Stimulated activated CD8-positive, alpha-beta memory T cell treated with anti-CD3 and anti-CD28 coated beads, Interleukin-4, amount 100 ng/mL, for 1 hour (primary cell): ENCODE measurements around the gene YWHAB.
A peak's percentile ranks its signal among the peaks of the same experiment; 100 is the strongest.

Experiments used
- DNase-seq, 2 donors: peaks; one replicate each; pipeline ENCODE4 v3.0.0-alpha.2; 2020; ENCODE audit warnings: low read depth in 2 of 2, low spot score in 1 of 2

YWHAB gene

DNA sequence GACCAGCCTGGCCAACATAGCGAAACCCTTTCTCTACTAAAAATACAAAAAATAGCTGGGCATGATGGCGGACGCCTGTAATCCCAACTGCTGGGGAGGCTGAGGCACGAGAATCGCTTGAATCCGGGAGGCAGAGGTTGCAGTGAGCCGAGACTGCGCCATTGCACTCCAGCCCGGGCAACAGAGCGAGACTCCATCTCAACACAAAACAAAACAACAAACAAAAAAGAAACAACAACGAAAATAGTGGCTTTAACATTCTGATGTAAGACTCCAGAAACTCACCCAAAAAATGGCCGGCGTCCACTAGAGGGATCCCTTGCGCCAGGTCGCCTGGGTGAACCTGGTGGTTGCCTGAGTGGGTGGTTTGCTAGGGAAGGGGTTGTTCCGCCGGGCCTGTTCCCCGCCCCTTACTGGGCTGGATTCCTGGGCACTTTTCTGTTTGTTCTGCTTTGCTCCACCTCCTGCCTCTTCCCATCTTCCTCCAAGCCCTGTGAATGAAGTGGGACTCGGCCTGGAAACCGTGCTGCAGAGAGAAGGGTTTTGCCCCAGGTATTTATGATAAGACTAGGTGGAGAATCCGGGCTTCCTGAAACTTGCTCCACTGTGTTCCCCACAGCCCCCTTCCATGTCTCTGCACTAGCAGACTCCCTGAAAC lies 25.9 kb downstream of the YWHAB start:
- peak in 1 of 2 donors; percentile 18 for DNase-seq

DNA sequence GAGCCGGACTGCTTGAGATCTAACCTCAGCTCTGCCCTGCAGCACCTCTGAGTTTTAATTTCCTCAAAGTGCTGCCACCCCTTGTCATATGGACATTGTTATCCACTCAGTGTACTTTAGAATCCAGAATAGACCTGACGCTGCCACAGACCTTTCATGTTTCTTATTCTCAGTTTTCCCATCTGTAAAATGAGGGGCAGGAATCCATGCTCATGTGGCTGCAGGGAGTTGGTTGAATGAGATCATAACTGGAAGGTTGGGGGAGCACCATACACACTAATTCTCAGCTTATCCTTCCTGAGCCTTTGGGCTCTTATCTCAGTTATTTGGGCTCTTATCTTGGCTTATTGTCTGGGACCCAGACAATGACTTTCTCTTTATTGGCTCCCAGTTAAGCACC lies 26.7 kb downstream of the YWHAB start:
- no peak for DNase-seq

DNA sequence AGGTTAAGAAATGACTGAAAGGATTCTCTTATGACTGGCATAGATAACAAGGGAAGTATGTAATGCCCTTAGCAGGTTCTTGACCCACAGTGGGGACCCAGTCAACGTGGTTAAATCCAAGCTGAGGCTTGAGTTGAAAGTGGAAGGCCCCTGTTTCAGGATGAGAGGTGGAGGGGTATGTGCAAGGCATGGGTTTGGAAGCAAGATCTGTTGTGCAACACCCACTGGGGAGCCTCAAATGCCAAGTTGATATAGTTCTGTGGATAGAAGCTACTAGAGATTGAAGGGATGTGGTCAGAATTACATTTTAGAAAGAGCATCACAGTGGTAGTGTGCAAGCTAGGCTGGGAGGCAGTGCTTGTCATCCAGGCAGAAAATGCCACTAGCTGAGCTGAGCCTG lies 29.4 kb downstream of the YWHAB start:
- no peak for DNase-seq

DNA sequence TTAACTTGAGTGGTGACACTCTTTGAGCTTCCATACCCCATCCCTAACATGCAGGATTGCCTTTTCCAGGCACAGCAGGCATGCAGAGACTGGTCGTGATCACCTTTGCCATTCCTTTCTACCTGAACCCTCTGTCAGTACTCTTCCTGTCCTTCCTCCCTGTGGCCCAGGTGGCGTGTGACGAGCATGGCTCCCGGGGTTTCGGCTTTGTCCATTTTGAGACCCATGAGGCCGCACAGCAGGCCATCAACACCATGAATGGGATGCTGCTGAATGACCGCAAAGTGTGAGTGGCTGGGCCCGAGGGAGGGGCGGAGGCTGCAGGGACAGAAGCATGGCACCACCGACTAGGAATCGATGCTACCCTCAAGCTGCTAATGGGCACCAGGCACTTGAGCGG lies 31.1 kb downstream of the YWHAB start:
- no peak for DNase-seq

DNA sequence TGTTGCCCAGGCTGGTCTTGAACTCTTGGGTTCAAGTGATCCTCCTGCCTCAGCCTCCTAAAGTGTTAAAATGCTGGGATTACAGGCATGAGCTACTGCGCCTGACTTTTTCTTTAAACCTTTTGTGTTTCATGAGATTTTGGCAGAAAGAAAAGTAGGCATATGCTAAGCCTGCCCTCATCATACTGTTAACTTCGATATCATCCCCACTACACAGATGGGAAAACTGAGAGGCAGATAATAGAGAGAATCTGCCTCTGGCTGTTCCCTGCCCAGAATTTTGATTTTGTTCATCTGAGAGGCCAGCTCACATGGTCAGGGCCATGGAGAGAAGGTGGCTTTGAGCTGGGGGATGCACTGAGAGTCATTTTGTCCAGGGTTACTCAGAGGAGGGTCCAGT lies 31.9 kb downstream of the YWHAB start:
- DNase-seq = no peak

DNA sequence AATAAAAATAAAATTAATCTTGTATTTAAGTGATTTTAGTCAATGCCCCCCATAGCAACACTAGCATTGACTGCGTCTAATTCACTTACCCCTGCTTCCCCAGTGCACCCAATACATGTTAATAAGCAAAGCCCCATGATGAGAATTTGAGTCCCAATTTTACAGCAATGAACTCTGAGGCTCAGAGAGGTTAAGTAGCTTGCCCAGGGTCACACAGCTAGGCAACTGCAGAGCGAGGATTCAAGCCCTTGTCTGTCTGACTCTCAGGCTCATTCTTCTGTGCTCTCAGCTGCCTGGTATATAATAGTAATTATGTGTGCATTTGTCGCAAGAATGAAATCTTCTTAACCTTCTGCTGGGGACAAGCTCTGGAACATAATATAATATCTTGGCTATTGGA lies 32.8 kb downstream of the YWHAB start:
- DNase-seq = no peak

DNA sequence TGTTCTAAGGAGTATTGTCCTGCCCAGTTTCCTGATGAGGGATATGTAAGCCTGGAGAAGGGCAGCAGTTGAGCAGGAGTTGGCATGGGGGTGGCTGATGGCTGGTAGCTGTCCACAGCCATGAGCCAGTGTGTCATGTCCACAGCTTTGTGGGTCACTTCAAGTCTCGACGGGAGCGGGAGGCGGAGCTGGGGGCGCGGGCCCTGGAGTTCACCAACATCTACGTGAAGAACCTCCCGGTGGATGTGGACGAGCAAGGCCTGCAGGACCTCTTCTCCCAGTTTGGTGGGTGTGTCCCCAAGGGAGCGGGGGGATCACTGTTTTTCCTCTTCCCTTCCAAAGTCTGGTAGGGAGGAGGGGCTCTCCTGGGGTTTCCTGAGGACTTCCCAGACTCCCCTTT lies 33.3 kb downstream of the YWHAB start:
- DNase-seq = no peak

DNA sequence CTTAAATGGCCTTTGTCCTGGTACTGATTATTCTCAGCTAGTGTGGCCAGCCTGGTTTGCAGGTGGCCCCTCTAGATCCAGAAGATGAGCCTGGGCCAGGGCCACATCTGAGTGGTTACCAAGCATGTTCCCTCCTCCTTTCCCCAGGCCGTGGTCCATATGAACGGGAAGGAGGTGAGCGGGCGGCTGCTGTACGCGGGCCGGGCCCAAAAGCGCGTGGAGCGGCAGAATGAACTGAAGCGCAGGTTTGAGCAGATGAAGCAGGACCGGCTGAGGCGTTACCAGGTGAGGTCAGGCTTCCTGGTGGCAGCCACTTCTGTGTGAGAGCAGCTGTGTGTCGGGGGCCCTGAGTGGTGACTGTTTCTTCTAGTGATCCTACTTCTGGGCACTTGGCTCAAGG lies 35.9 kb downstream of the YWHAB start:
- no peak for DNase-seq

DNA sequence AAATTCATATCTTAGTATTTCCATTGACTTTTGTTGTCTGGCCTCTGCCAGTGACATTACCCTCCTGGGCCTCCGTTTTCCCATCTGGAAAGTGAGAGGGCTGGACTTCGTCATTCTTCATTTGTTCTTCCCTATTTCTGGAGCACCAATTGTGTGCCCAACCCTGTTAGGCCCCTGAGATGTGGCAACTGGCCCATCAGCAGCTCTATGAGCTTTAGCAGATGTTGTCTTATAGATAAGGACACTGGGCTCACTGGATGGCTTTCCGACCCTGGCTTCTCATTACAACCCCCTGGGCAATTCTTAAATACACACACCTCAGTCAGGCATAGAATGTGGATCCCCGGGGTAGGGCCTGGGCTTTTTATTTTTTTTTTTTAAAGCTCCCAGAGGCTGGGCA lies 39.0 kb downstream of the YWHAB start:
- no peak for DNase-seq

DNA sequence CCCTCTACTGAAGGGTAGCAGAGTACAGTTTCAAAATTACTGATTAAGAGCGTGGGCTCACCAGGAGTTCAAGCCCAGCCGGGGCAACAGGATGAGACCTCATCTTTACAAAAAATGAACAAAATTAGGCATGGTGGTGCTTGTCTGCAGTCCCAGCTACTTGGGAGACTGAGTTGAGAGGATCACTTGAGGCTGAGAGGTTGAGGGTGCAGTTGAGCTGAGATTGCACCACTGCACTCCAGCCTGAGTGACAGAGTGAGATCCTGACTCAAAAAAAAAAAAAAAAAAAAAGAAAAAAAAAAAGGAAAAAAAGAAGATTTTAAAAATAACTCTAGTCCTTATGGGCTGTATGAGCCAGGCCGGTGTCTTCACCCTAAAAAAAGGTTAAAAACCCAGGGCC lies 43.1 kb downstream of the YWHAB start:
- no peak for DNase-seq

DNA sequence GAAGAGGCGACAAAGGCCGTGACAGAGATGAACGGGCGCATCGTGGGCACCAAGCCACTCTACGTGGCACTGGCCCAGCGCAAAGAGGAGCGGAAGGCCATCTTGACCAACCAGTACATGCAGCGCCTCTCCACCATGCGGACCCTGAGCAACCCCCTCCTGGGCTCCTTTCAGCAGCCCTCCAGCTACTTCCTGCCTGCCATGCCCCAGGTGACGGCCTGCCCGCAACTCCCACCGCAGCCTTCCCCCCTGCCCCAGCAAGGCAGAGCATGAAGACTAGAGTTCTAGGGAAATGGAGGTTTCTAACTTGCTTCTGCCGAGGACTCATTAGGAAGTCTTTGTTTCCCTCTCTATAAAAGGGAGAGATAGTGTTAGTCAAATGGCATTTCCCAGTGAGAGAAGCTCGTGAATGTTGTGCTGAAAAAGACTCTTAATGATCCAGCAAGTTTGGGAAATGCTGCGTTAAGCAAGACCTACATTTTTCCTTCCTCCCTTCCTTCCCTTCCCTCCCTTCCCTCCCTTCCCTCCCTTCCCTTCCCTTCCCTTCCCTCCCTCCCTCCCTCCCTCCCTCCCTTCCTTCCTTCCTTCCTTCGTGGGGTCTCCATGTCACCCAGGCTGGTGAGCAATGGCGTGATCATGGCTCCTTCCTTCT lies 45.1 kb downstream of the YWHAB start:
- no peak for DNase-seq

DNA sequence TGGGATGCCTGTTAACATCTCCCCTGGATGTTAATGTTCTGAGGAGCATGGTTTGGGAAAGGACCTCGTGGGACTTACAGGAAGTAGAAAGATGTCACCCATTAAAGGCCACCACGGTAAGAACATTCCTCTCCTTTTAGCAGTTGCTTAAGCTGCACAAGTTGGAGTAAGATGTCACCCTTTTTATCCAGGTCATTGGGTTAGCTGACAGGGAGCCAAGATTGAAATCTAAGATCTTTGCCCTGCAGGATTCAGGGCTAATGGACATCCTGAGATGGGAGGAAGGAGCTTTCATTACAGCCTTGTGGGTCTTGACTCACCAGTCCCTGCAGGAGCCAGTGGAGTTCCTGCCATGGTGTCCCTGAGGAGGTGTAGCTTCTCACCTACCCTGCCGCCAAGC lies 46.4 kb downstream of the YWHAB start:
- no peak for DNase-seq

DNA sequence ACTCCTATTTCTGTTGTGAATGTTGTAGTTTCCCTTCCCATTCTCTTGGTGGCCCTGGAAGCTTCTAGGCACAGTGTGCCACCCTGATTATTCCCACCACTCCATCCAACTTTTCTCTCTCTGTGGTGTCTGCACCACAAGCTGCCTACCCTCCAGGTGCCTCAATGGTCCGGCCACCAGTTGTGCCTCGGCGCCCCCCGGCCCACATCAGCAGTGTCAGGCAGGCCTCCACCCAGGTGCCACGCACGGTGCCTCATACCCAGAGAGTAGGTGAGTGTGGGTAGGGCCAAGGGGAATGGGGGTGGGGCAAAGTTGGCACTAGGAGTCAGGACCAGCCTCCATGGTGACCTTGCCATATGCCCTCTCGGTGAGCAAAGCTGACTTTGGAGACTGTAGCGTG lies 47.4 kb downstream of the YWHAB start:
- DNase-seq = no peak

DNA sequence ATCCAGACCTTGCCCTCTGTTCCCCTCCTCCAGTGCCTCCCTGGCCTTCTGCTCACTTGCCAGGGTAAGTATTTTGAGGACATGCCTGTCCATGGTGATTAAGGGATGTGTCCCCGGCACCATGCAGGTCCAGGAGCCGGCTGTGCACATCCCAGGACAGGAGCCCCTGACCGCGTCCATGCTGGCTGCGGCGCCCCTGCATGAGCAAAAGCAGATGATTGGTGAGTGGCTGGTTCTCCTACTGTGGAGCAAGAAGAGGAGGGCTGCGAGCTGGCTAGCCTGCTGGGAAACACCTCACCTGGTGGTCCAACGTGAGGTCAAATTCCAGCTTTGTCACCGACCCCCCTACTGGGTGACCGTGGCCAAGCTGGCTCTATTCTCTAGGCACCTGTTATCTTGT lies 51.0 kb downstream of the YWHAB start:
- no peak for DNase-seq

DNA sequence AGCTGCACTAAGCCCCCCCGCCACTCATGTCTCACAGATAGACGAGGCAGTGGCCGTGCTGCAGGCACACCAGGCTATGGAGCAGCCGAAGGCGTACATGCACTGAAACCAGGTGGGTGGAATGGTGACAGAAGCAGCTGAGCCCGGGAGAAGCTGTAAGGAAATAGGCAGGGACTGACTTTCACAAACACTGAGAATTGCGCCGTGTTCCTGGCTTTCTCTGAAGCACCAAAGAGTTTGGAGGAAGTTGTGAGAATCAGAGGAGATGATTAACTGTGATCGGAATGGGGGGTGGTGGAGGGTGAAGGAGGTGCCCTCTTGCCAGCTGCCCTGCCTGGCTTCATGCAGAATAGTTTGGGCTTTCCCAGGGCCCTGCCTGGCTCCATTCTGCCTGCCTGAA lies 53.1 kb downstream of the YWHAB start:
- no peak for DNase-seq

DNA sequence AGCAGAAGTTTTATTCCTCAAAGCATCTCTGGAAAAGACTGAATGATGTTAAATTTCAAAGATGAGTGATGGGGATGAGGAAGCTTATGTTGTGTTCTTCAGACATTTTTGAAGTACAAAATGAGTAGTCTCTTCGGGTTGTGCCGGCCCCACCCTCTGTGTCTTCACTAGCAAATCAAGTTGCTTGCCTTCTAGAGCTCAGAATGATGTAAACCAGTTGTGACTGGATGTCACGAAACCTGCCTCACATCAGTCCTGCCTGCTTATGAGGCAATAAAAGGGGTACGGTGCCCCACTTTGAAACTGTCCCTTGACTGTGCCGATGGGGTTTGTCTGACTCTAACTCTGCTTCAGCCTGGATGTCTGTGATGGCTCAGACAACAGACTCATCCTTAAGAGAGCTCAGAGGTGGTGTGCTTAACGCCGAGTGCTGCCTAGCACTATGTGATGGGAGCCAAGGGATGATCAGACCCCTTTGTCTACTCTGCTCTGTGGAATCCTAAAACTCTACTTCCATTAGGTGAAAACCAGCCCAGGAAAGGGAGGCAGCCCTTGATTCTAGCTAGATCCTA lies 55.7 kb downstream of the YWHAB start:
- no peak for DNase-seq

DNA sequence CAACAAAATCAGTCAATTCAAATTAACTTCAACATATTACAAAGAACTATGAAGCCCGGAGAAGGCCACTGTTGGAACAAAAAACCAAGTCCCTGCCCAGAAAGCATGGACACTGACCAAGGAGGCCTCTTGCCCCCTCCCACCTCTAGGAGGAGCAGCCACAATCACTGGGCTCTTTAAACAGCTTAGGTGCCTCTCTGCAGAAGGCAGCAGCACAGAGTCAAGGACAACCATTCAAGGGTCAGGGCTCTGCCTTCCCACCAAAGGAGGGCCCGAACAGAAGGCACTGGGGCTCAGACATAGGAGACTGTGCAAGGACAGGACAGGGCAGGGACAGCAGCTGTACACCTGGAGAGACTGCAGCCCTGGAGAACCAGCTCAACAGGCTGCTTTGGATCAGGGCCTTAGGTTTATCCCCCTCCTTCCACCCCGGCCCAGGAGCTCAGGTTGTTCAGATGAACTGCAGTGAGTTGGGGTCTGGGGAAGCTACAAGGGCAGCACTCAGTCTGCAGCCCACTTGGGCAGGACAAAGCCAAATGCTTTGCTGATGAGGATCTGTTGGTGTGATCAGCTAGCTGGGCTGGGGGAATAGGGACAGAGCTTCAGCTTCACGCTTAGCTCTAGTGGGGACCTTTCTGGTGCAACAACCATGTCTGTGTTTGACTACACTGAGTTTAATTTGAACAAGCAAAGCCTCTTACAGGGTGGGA lies 56.9 kb downstream of the YWHAB start:
- DNase-seq = no peak

DNA sequence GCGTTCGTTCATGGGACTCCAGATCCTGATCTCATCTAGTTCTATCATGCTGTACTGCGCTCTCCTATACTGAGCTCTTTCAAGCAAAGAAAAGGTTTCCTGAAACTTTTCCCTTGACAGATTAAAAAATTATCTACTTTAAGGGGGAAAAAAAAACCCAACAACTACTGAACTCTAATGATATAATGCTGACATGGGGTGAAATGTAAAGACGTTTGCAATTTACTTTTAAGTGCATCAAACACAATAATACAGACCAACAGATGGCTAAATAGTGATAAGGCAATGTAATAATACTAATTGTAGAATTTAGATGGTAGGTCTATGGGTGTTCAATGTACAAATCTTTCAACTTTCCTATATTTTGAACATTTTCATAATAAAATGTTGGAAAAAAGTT lies 58.3 kb downstream of the YWHAB start:
- DNase-seq = no peak

DNA sequence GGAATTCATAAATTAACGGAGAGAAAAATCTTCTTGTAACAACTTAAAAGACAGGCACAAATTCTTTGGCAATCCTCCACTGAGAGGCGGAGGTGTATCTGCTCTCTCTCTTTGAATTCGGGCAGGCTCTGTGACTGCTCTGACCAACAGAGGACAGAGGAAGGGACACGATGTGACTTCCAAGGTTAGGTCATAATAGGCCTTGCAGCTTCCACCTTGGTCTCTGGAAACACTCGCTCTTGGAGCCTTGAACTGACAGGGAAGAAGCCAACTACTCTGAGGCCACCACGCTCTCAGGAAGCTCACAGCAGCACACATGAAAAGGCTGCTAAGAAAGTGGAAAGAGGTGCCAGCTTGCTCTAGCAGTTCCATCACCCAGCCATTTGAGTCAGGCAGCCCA lies 59.8 kb downstream of the YWHAB start:
- no peak for DNase-seq

DNA sequence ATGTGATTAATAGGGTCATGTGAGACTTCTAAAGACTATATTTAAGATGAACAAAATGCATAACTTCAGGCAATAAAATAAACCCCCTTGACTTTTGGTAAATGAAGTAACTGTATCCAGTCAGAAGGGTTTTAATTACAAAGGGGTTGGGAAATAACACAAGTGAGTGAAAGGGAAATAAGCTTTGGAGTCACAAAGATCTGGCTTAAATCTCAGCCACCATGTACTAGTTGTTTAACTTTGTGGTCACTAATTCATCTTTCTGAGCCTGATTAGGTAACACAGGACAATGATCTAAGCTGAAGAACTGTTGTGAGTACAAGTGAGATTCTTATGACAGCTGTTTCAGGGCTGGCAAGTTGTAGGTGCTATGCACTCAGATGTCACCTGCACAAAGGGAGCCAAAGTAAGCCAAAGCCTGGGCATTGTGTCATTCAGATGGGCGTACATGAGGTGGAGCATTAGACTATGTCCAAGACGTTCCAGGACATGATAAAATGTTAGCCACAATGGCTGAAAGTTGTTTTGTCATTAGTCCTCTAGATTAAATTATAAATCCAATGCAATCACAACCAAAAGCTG lies 60.9 kb downstream of the YWHAB start:
- no peak for DNase-seq

DNA sequence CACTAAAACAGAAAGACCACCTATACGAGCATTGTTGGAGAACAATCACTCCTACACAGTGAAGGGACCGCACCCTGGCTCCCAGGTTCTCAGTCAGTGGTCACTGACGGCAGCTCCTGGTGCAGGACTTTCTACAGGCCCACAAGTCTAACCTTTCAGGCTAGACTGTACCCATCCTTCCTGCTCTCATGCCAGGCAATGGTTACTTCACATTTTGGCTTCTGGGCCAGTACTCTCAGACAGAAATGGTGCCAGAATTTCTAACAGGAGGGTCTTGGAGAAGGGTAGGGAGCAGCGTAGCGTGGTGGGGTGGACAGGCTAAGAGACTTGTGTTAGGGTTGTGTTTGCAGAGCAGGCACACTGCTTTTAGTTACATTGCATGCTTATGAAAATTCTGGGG lies 62.6 kb downstream of the YWHAB start:
- DNase-seq = no peak

DNA sequence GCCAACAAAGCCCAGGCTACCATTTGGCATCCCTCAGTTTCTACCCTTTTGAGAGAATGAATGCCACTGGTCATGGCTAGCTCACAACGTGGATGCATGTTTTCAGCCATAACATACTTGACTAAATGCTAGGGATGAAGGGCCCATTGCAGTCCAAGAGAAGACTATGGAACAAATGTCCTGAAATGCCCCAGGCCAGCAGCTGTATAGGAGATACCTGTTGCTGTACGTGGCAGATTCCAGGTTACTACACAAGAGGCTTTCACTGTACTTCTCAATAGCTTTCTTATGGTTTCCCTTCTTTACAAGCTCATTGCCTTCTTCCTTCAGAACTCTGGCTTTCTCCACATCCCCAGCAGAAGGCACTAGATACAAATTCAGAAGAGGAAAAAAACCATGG lies 63.0 kb downstream of the YWHAB start:
- DNase-seq = no peak
